Measurements from ENCODE around the gene PRG2. TPM values are rescaled to one million over a fixed set of nuclear protein-coding genes. Genes with fewer than 3 reads are reported as not detected.

PRG2 gene
- total and polyA plus RNA-seq, 9 of the 15 experiments (the other 6 are each of a cell fraction or from before 2014, with no cell fraction given): 1.8 to 78.0 (median 26.6) TPM

- 71% methylated on average over 2 of the region's 2 CpGs for WGBS (ENCODE audit: insufficient coverage, low coverage, missing lambda C conversion rate)
- peaks cover 3 to 9% of the 10 kb centered on the region in 2 experiments; a peak in 4 of 5 replicates for H3K4me1 ChIP-seq (replicated peaks in 1 of 2; ENCODE audit: control insufficient read depth in 2 of 2, insufficient read depth in 2 of 2, low read length in 2 of 2)
- no peaks in the 10 kb centered on the region for H3K27me3 ChIP-seq (ENCODE audit: control insufficient read depth in 2 of 2, insufficient read depth in 2 of 2, low read length in 2 of 2)
- intact Hi-C loops (cut with micrococcal nuclease) (no loop called here), in situ Hi-C loops (cut with MboI) (no loop called here)
- H3K36me3 ChIP-seq (ENCODE audit: control insufficient read depth, insufficient read depth, low read length): peaks cover 82% of the 10 kb centered on the region
- ATAC-seq (no peak), DNase-seq (ENCODE audit: extremely low read depth in 1 of 4, low spot score in 3 of 4) (no peak), FAIRE-seq (no peak)
- ChIA-PET POLR2A (interaction anchor here (0.7 to 1.6 kb wide), 3 partner anchors 9 to 29 kb away, joined by 3 to 4 read pairs (median 3); no protein-coding TSS in a partner anchor), CTCF (ENCODE audit: low intra/inter-chr PET ratio) (no interaction called here)
- no peak overlapping the region for H3K9ac ChIP-seq (ENCODE audit: insufficient read depth in 1 of 2, low read depth in 2 of 2, low read length in 2 of 2)
- H3K9me3 ChIP-seq (replicated peaks; ENCODE audit: control insufficient read depth, insufficient read depth, low read depth, low read length): no peaks in the 10 kb centered on the region
- no peak overlapping the region for H2AFZ ChIP-seq (ENCODE audit: low read depth, low read length)
- no peaks in the 10 kb centered on the region; the same call in 1 of the 2 replicates for H4K20me1 ChIP-seq (replicated peaks; ENCODE audit: control insufficient read depth, insufficient read depth, low read length)
- no TSS peak for BruUV-seq (replicated peaks)
- H3K4me3 ChIP-seq: no peak overlapping the region
- H3K4me2 ChIP-seq (ENCODE audit: insufficient read depth, low read length): no peak overlapping the region
- no peak overlapping the region for H3K27ac ChIP-seq (ENCODE audit: extremely low read depth, low read depth, low read length)
- peaks cover 5% of the 10 kb centered on the region; the same call in 2 of the 3 replicates for H3K79me2 ChIP-seq (ENCODE audit: control insufficient read depth, insufficient read depth, low read length)
- no peaks in the 10 kb centered on the region for H3K9me1 ChIP-seq (ENCODE audit: control insufficient read depth, insufficient read depth, low read length)
- TF ChIP-seq ZNF324 (CRISPR knock-in tag; IDR thresholded peaks at IDR 0.05) (no peak), MAZ (CRISPR knock-in tag; conservative IDR thresholded peaks at IDR 0.05 in 1 of 2, IDR thresholded peaks at IDR 0.05 in 1 of 2) (no peak), GABPB2 (CRISPR knock-in tag; conservative IDR thresholded peaks at IDR 0.05) (no peak), SMC3 (conservative IDR thresholded peaks at IDR 0.05; ENCODE audit: insufficient read depth, low read depth, low read length) (no peak), NFIC (IDR thresholded peaks at IDR 0.05) (no peak), ZFP1 (CRISPR knock-in tag; IDR thresholded peaks at IDR 0.05) (no peak), OTX1 (CRISPR knock-in tag; IDR thresholded peaks at IDR 0.05) (no peak), ZNF175 (CRISPR knock-in tag; IDR thresholded peaks at IDR 0.05; ENCODE audit: low read depth) (no peak), HNRNPL (IDR thresholded peaks at IDR 0.05; ENCODE audit: low read depth, low read length) (no peak)
Observed at GRCh38 chr11:57408771-57409170, 18.3 kb upstream of the PRG2 start.

All from K562 (cell line).